Measurements from ENCODE around the gene LZTS3.
"Not testable (repeated sequence)": the region's sequence is repeated elsewhere in the genome, so short reads cannot be mapped to it uniquely, and the experiment has no call there.

Gene LZTS3

GRCh38 chr20:3193806-3194616, 20.7 kb upstream of the LZTS3 start:
- no peak for TF ChIP-seq CTCF (IDR thresholded peaks at IDR 0.05; ENCODE audit: low read depth, low read length)

GRCh38 chr20:3192226-3193015, 19.1 kb upstream of the LZTS3 start:
- H3K9me3 ChIP-seq (ENCODE audit: severe bottlenecking), result no peaks in the 10 kb centered on the region
- TF ChIP-seq CTCF (IDR thresholded peaks at IDR 0.05; ENCODE audit: low read depth, low read length), result no peak
- no peak for DNase-seq
- no peak overlapping the region for H3K27ac ChIP-seq
- no peaks in the 10 kb centered on the region for H3K27me3 ChIP-seq (ENCODE audit: insufficient read depth, low read depth, severe bottlenecking)
- H3K4me3 ChIP-seq (ENCODE audit: low read depth, low read length), result no peak overlapping the region
- peaks cover 74% of the 10 kb centered on the region for H3K36me3 ChIP-seq

More at GRCh38 chr20:3193806-3194616, 20.7 kb upstream of the LZTS3 start:
- peaks cover 74% of the 10 kb centered on the region for H3K36me3 ChIP-seq
- no peak overlapping the region for H3K27ac ChIP-seq
- H3K9me3 ChIP-seq (ENCODE audit: severe bottlenecking), result no peaks in the 10 kb centered on the region
- no peaks in the 10 kb centered on the region for H3K27me3 ChIP-seq (ENCODE audit: insufficient read depth, low read depth, severe bottlenecking)
- no peak for DNase-seq
- H3K4me3 ChIP-seq (ENCODE audit: low read depth, low read length), result no peak overlapping the region

- Histone ChIP-seq H3K9me3 (ENCODE audit: severe bottlenecking) (no peaks in the 10 kb centered on the region), H3K27ac (no peak overlapping the region), H3K27me3 (ENCODE audit: insufficient read depth, low read depth, severe bottlenecking) (no peaks in the 10 kb centered on the region), H3K36me3 (peaks cover 61% of the 10 kb centered on the region), H3K4me3 (ENCODE audit: low read depth, low read length) (no peak overlapping the region)
- no peak for DNase-seq
- TF ChIP-seq CTCF (IDR thresholded peaks at IDR 0.05; ENCODE audit: low read depth, low read length), result peak; percentile 20; the same call in 1 of the 2 replicates
Observed at GRCh38 chr20:3190681-3191111, 17.3 kb upstream of the LZTS3 start.

- Histone ChIP-seq H3K36me3 (peaks cover 51% of the 10 kb centered on the region), H3K9me3 (ENCODE audit: severe bottlenecking) (no peaks in the 10 kb centered on the region), H3K4me3 (ENCODE audit: low read depth, low read length) (no peak overlapping the region), H3K27me3 (ENCODE audit: insufficient read depth, low read depth, severe bottlenecking) (no peaks in the 10 kb centered on the region), H3K27ac (no peak overlapping the region)
- no peak for TF ChIP-seq CTCF (IDR thresholded peaks at IDR 0.05; ENCODE audit: low read depth, low read length)
- DNase-seq, result no peak
Observed at GRCh38 chr20:3189561-3190131, 16.3 kb upstream of the LZTS3 start.

- no peaks in the 10 kb centered on the region for H3K27me3 ChIP-seq (ENCODE audit: insufficient read depth, low read depth, severe bottlenecking)
- no peak overlapping the region for H3K27ac ChIP-seq
- no peak for DNase-seq
- TF ChIP-seq CTCF (IDR thresholded peaks at IDR 0.05; ENCODE audit: low read depth, low read length), result no peak
- no peaks in the 10 kb centered on the region for H3K9me3 ChIP-seq (ENCODE audit: severe bottlenecking)
- no peak overlapping the region for H3K4me3 ChIP-seq (ENCODE audit: low read depth, low read length)
- H3K36me3 ChIP-seq, result peaks cover 45% of the 10 kb centered on the region
Observed at GRCh38 chr20:3188823-3189413, 15.6 kb upstream of the LZTS3 start.

GRCh38 chr20:3187861-3188260, 14.5 kb upstream of the LZTS3 start:
- H3K9me3 ChIP-seq (ENCODE audit: severe bottlenecking), result not testable (repeated sequence)

More at GRCh38 chr20:3187861-3188260, 14.5 kb upstream of the LZTS3 start:
- DNase-seq; H3K4me3 ChIP-seq (ENCODE audit: low read depth, low read length); H3K27me3 ChIP-seq (ENCODE audit: insufficient read depth, low read depth, severe bottlenecking); H3K27ac ChIP-seq: not testable (repeated sequence)
- peaks cover 36% of the 10 kb centered on the region for H3K36me3 ChIP-seq
